NCI-H226 (cell line): ENCODE results near the gene CYB5B.

Experiments used
- DNase-seq: peaks from one replicate; pipeline ENCODE4 v3.0.0-alpha.2; 2015

The CYB5B gene

GRCh38 chr16:69448470-69449193 lies 24.2 kb downstream of the CYB5B start:
- DNase-seq = no peak

- no peak for DNase-seq
Measured at GRCh38 chr16:69451166-69451565, 26.7 kb downstream of the CYB5B start.

GRCh38 chr16:69453936-69454335 lies 29.5 kb downstream of the CYB5B start:
- no peak for DNase-seq

- DNase-seq = no peak
Measured at GRCh38 chr16:69463876-69464275, 39.5 kb downstream of the CYB5B start.

- DNase-seq = no peak
Measured at GRCh38 chr16:69465083-69465721, 40.8 kb downstream of the CYB5B start.

- DNase-seq = no peak
Measured at GRCh38 chr16:69465881-69466280, 41.5 kb downstream of the CYB5B start.

- no peak for DNase-seq
Measured at GRCh38 chr16:69466547-69466946, 42.1 kb downstream of the CYB5B start.

GRCh38 chr16:69467080-69467479 lies 42.7 kb downstream of the CYB5B start:
- no peak for DNase-seq

- no peak for DNase-seq
Measured at GRCh38 chr16:69467531-69468204, 43.2 kb downstream of the CYB5B start.

GRCh38 chr16:69469807-69470561 lies 45.6 kb downstream of the CYB5B start:
- no peak for DNase-seq

- no peak for DNase-seq
Measured at GRCh38 chr16:69471121-69471520, 46.7 kb downstream of the CYB5B start.

- DNase-seq = no peak
Measured at GRCh38 chr16:69474408-69474807, 50.0 kb downstream of the CYB5B start.

GRCh38 chr16:69476920-69477443 lies 52.6 kb downstream of the CYB5B start:
- DNase-seq = peak; percentile 76

GRCh38 chr16:69477546-69477945 lies 53.1 kb downstream of the CYB5B start:
- DNase-seq = peak; percentile 10

- no peak for DNase-seq
Measured at GRCh38 chr16:69478685-69479084, 54.3 kb downstream of the CYB5B start.

- no peak for DNase-seq
Measured at GRCh38 chr16:69479775-69480174, 55.4 kb downstream of the CYB5B start.

- DNase-seq = no peak
Measured at GRCh38 chr16:69481901-69482341, 57.5 kb downstream of the CYB5B start.

GRCh38 chr16:69482410-69482991 lies 58.1 kb downstream of the CYB5B start:
- DNase-seq = no peak

GRCh38 chr16:69483611-69484010 lies 59.2 kb downstream of the CYB5B start:
- no peak for DNase-seq

- DNase-seq = no peak
Measured at GRCh38 chr16:69485361-69485760, 60.9 kb downstream of the CYB5B start.

- DNase-seq = no peak
Measured at GRCh38 chr16:69485816-69486215, 61.4 kb downstream of the CYB5B start.

GRCh38 chr16:69486272-69486671 lies 61.9 kb downstream of the CYB5B start:
- no peak for DNase-seq

GRCh38 chr16:69486724-69487123 lies 62.3 kb downstream of the CYB5B start:
- DNase-seq = no peak
